GM19193 (cell line): ENCODE results near the gene SFXN5.

Experiments used
- POLR2A ChIP-seq: IDR thresholded peaks from 4 replicates; pipeline ENCODE4 v1.6.1; 2011; ENCODE audit not compliant: insufficient read depth, insufficient read length; ENCODE audit errors: extremely low read depth

SFXN5 gene

GRCh38 chr2:73084971-73085370, 13.5 kb upstream of the SFXN5 start:
- TF ChIP-seq POLR2A: no peak

GRCh38 chr2:73083886-73084800, 12.6 kb upstream of the SFXN5 start:
- TF ChIP-seq POLR2A: no peak

GRCh38 chr2:73082523-73083410, 11.3 kb upstream of the SFXN5 start:
- TF ChIP-seq POLR2A: no peak

GRCh38 chr2:73081181-73081671, 9.7 kb upstream of the SFXN5 start:
- no peak for TF ChIP-seq POLR2A

- no peak for TF ChIP-seq POLR2A
Measured at GRCh38 chr2:73080321-73081131, 9.0 kb upstream of the SFXN5 start.

- TF ChIP-seq POLR2A: no peak
Measured at GRCh38 chr2:73079636-73080035, 8.1 kb upstream of the SFXN5 start.

- TF ChIP-seq POLR2A: no peak
Measured at GRCh38 chr2:73078457-73079411, 7.2 kb upstream of the SFXN5 start.

GRCh38 chr2:73077424-73077795, 5.9 kb upstream of the SFXN5 start:
- TF ChIP-seq POLR2A: no peak

- no peak for TF ChIP-seq POLR2A
Measured at GRCh38 chr2:73076701-73077423, 5.3 kb upstream of the SFXN5 start.

GRCh38 chr2:73075477-73076373, 4.2 kb upstream of the SFXN5 start:
- TF ChIP-seq POLR2A: no peak

GRCh38 chr2:73074110-73075069, 2.9 kb upstream of the SFXN5 start:
- no peak for TF ChIP-seq POLR2A
